HG02610 (cell line): ENCODE data around the gene NEDD9.

Experiments
- ATAC-seq: cut with Tn5 transposase; IDR thresholded peaks from one replicate; pipeline ENCODE4 v1.9.1; 2021; ENCODE audit warnings: mild to moderate bottlenecking, moderate library complexity; ENCODE audit not compliant: unreplicated experiment

Gene NEDD9

DNA sequence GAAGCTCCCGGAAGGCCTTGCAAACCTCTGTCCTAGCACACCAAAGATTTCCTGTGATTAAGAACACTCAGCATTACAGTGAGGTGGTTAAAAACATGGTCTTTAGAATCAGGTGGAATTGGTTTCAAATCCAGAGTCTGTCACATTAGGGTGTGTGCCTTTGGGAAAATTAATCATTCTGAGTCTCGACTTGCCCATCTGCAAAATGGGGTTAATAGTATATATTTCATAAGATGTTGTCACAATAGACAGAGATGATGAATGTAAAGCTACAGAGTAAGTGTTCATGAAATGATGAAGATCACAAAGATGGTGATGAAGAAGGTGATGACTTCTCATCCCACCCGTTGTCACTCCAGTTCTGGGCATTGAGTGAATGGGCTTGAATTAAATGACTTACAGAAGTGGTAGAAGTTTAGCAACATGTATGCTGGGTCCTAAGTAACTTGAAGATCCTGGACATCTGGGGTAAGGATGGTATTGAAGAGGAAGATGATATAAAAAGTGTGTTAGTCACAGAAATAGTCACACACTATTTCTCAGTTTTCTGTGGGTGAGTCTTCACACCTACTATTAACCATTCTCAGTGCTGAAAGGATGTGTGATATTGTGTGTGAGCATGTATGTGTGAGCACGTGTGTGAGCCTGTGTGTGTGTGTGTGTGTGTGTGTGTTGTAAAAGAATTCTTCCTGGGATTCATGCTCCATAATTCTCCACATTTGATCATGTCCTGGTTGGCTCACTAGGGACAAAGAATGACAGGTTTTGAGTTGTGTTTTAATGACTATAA is 28.0 kb upstream of the NEDD9 start:
- ATAC-seq: no peak

DNA sequence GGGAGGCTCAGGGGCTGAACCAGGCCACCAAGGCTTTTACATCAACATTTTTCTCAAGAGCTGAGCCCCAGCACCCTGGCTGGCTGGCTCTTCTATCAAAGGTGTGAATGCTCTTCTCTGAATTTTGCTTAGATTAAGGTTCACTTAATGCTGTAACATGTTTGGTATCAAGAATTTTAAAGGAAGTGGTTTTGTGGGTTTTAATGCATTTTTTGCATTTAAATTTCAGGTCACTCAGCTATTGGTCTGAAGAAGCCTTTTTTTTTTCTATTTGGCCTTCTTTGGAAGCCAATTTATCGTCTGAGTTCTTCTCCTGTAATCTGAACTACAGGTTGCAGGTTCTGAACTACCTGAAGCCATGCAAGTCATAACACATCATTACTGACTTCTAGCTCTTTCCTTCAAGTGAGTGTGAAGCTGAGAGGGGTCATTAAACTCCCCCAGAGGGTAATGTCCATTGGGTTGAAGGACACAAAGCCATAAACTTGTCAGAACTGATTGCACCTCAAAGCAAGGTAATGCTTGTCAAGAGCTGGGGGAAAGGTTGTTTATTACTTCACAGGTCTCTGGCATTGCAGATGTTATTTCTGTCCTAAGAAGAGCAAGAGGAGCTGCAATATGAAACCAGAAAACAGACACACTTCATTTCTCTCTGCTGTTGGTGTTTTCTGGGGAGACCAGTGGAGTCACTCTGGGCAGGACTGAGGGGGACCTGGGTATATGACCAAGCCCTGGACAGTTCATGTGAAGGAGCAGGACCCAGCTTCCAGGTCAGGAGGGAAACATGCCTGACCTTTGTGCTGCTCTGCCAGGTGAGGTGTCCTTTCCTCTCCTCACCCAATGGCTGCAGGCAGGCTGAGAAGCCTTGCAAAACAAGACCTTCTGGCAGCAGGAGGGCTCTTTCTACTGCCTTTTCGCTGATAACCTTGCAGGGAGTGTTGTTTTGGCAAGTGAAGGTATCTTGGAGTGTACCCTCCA is 26.1 kb upstream of the NEDD9 start:
- ATAC-seq: peak; percentile 42

DNA sequence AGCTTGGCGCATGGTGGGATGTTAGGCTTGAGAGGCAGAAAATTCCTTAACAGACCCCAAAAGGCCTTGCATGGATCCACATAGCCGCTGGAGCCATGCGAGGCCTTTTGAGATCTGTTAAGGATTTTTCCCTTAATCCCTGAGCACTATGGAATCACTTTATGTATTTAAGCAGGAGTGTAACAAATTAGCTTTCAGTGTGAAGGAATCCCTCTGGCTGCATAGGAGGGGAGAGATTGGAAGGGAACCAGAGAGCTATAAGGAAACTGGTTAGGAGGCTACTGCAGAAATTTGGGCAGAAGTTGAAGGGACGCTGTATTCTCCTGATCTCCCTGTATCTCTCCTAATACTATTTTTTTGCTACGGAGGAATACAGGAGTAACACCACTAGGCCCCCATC is 23.1 kb upstream of the NEDD9 start:
- no peak for ATAC-seq

DNA sequence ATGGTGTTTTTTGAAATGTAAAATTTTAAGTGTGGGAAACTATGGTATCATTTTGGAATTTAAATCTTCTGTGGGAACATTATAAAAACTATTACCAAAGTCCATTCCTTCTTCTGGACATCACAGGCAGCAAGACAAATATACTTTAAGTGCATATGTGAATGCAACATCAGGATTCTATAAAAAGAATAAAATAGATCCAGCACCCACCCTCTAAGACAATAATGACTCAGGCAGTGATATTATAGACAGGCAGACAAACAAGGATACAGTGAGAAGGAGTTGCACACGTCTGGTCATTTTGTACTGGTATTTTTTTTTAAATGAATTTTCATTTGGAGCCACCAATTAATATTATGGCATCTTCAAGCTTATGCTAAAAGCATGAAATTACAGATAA is 21.1 kb upstream of the NEDD9 start:
- no peak for ATAC-seq

DNA sequence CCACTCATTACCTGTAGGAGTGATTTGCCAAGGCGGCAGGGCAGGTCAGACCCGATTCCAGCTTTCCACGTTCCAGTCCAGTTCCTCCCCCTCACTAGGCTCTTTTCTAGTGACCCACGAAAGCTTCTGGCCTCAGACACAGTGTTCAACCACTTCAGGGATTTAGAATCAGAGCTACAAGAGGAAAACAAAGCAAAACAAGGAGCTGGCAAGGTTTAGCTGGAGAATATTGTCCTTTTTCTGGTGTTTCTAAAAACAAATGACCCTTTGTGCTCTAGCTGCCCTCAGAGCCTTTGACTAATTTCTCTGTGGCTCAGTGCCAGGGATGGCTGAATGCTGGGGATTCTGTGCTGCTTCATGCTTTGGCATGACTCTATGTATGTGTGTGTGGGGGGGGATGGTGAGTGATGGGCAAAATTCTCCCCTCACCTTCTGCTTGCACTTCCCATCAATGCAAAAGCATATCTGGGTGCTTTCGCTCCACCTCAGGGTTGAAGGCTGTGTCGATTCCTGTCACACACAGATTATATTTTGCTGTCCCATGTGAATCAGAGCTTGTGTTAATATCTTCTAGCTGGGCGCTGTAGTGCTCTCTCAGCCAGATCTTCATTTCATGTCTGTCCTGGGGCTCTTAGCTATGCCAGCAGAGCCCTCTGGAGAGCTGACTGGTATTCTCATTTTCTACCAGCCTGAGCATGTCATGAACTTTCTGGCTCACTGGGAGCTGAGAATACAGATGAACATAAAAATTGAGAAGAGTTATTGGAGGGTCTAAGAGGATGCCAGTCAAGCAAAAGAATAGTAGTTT is 19.3 kb upstream of the NEDD9 start:
- ATAC-seq: no peak

DNA sequence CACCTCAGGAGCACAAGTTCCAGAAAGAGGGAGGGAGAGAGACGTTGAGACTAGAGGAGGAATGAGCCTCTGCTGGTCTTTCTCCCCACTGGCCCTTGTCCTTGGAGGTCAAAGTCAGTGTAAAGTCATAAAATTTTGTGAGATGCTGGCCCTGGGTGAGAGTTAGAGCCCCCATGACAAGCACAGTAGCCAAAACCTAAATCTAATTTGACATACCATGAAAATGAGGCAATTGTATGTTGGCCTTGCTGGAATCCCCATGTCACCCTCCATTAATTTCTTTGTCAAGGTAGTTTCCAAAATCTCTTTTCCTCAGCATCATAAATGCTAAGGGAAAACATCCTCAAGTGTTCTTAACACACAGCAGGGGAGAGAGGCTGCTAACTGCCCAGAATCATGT is 17.6 kb upstream of the NEDD9 start:
- ATAC-seq: no peak

DNA sequence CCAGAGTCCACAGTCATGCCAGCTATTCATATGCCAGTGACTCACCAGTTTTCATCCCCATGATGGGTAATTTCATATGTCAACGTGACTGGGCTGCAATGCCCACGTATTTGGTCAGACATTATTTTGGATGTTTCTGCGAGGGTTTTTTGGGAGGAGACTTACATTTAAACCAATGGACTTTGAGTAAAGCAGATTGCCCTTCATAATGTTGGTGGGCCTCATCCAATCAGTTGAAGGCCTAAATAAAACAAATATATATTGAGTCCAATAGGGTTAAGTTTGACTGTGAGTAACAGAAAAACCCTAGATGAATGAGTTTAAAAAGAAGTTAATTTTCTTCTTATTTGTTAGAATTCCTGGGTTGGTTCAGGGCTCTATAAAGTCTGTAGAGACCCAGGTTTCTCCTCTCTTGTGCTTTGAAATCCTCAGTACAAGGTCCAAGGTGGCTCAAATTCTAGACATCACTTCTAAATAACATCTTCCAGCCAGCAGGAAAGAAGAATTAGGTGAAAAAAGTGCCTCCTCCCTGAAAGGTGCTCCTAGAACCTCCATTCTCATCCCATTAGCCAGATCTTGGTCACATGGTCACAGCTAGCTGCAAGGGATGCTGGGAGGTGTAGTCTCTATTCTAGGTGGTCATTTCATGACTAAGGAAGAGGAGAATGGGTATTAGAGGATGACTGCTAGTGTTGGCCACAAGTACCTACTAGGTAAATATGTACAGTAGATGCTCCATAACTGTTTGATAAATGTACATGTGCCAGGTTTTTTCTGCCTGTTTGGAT is 16.7 kb upstream of the NEDD9 start:
- ATAC-seq: no peak

DNA sequence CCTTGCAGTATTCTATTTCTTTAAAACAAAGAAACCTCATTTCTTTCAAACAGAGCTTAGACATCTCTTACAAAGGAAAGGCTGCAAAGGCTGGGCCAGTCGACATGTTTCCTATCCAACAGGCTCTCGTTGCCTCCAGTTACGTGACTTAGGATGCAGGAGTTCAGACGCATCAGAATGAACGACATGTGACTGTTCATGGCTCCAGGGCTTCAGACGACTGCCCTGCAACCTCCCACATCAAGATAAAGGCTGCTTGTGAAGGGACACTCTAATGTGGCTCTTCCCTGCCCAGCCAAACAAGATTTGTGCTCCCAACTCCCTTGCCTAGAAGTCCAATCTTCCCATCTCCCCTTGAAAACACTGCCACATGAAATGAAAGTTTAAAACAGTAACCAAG is 14.3 kb upstream of the NEDD9 start:
- ATAC-seq: no peak

DNA sequence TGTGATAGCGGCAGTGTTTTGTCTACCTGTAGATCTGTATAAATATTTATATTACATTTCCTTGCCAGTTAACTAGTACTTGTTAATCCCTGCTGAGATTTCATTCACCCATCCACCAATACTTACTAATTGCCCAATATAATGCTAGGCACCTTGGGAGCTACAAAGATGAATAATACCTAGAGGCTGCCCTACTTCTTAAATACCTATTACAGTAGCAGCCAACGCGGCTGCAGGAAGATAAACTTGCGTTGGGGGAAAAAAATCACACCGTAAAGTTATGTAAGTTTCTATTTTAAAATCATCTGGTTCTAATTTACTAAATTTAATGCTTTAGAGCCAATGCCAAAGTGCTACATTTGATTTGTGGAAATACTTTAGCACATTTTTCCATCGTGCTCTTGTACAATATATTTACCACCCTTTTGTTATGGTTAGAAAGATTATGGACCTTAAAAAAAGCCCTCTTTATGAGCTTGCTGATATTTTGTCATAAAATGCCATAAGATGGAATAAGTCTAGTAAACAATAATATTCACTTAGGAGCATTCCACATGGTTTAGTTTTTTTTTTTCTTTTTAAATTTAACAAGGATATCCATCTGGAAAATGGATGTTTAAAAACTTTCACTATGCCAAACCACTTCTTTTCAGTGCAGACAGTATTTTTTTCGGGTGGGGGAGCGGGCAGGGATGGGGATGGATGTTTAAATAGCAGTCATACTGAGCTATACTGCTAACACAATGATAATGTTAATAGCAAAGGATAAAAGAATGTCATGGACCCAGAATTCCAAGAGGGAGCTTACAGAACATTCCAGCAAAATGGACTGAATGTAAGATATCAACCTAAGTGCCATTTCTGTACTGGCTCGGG is 13.2 kb upstream of the NEDD9 start:
- ATAC-seq: no peak

DNA sequence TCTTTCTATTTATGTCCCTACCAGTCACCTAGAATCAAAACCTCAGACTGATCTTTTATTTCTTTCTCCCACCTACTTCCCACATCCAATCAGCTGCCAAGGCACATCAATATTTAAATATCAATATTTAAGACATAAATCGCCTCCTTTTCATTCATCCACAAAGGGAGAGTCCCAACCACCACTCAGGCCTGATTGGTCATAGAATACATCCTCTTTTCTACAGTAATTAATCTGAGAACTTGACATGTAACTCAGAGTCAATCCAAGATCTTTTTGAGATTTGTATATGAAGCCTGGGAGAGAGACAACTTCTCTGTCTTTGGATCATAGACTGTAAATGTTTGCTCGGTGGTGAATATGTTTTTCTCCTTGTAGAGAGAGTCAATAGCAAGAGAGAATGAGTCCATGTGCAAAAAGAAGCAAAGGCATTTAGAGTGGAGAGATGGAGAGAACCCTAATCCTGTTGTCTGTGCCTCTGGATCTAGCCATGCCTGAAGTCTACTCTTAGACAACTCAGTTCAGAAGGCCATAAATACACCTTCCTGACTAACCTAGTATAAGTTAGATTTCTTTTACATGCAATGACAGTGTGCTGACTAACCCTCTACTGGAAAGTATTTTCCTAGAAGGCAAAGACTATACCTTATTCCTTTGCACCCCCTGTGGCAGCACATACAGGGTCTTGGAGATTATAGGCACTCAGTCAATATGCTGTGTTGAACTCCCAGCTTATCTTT is 12.1 kb upstream of the NEDD9 start:
- peak; percentile 38 for ATAC-seq

DNA sequence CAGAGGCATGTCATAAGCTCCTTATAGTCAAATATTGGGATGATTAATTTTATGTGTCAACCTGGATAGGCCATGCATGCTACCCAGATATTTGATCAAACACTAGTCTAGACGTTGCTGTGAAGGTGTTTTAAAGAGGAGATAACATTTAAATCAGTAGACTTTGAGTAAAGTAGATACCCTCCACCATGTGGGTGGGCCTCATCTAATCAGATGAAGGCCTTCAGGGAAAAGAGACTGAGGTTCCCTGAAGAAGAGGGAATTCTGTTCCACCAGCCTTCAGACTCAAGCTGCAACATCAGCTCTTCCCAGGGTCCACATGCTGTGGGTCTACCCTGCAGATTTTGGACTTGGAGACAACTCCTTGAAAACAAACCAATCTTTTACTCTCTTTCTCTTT is 11.4 kb upstream of the NEDD9 start:
- no peak for ATAC-seq

DNA sequence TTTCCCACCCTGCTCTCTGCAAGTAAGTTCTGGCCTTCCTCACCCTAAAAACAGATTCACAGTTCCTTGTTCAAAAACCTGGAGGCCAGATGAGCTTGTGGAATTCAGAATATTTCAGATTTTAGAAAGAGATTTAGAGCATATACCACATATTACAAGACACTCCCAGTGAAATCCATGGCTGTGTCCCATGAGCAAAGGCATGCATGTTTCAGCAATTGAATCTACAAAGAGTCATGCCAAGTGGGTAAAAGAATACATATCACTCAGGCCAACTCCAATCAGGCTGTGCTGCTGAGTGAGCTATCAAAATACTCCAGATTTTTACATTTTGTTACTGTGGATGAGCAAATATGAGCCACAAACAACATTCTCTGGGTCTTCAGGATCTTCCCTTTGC is 10.2 kb upstream of the NEDD9 start:
- no peak for ATAC-seq

DNA sequence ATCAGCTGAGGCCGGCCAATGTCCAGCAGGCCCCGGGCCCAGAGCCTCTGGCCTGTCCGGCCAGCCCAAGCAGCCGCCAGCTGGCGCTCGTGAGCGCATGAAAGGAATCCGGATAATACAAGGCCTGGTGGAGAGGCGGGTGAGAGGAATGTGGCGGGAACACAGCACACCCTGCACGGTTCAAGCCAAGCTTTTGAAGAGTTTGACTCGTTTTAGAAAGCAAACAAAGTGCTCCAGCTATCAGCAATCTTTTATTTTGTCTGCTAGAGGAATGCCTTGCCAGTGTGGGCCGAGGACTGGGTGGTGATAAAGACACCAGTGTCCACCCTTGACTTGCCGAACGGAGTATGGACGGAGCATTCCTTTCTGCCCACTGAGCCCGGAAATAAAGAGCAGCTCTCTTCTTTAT is 9.3 kb upstream of the NEDD9 start:
- ATAC-seq: no peak

DNA sequence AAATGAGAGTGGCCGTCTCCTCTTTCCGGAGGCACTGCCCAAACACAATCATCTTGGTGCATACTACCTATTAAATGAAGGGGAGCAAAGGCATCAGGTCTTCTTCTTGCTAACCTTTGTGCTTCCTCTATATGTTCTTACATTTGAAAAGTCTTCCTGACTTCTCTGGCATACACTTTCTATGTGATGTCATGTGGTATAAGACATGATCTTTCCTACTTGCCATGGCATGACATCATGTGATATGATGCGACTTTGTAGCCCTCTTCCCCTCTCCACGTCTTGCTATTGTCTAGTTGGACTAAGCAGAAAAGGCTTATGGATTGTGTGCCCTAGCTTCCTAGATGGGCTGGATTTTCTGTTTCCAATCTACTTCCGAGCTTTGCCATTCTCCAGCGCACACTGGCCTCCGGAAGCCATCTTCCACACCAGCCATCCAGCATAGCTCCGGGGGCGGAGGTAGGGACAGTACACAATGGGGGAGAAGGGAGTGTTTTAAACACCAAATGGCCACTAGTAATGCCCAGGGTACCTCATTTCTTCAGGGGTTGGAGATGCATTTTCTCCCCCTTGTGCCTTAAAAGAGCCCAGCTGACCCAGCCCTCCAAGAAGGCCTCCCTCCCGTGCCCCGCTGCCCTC is 8.8 kb upstream of the NEDD9 start:
- no peak for ATAC-seq

DNA sequence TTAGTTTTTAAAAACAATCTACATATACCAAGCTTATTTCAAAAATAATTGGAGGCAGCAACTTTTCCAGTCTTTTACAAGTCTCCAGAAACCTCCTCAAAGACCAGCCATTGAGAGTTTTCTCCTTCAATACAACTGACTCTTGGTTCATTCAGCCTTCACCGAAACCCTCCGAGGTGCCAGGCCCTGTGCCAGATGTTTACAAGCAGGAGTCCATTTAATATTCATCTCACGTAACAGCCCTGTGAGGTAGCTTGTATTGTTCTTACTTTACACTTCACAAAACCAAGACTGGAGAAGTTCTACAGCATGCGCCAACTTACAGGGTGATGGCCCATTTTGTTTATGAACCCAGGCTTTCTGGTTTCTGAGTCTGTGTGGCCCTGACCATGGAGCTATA is 5.5 kb upstream of the NEDD9 start:
- no peak for ATAC-seq

DNA sequence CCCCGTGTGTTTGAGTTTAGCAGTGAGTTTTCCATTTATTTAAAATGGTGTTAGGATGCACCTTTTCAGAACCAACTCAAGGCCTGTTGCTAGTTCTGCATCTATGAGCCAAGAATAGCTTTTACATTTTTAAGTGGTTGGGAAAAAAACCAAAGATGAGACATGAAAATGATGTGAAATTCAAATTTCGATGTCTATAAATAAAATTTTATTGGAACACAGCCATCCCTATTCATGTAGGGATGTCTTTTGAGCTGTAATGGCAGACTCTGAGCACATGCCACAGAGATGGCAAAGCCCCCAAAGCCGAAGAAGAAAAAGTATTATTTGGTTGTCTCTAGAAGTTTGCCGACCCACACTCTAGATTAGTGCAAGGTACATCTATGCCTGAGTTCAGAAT is 5.0 kb upstream of the NEDD9 start:
- ATAC-seq: no peak

DNA sequence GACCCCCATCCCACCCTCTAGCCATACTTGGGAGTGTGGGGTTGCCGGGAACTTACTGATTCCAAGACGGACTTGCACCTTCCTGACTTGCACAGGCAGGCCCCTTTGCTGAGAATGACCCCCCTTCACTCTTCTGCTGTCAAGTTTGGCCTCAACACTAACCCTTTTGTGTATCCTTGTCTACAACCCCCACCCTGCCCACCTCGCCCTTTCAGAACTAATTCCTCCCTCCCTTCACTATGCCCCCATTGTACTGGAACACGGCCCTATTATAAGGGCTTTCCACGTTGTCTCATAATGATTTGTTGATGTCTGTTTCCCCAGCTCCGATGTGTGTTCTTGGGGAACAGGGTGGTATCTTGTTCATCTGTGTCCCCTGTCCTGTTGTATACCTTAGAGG is 4.4 kb upstream of the NEDD9 start:
- ATAC-seq: no peak

DNA sequence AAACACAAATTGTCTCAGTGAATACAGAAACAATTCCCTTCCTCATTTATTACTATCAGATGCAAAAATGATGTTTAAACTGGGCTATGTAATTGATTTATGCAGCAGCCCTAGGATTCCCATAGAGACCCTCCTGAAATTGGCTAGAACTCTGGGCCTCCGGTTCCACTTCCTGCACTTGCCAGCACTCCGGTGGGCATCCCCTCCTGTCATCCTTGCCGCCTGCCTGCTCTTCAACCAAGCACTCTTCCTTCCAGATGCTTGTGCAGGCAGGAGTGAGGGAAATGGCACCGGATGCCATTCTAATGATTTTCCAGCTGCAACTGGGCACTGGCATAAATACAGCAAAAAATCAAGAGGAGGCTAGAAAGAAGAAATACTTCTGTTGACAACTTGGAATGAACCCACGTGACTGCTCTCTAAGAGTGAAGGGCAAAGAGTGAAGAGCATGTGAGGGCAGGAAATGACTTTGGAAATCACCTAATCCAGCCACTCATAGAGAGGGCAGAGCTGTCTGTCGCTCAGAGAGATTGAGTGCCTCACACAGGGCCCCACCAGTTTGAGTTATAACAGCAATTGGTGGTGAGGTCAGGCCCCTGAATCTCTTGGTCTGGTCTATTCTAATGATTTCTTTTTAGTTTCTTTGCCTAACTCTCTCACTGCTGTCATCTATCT is 3.7 kb upstream of the NEDD9 start:
- ATAC-seq: peak; percentile 58
